ENCODE measurements around the gene SALL3.

GRCh38 chr18:79030680-79031079 lies 51.1 kb downstream of the SALL3 start:
- TF ChIP-seq EZH2 (IDR thresholded peaks at IDR 0.05; ENCODE audit: borderline replicate concordance, low read depth, low read length, severe bottlenecking): no peak
- no peak for TF ChIP-seq CTCF (IDR thresholded peaks at IDR 0.05; ENCODE audit: borderline replicate concordance, extremely low read depth, low read length, poor library complexity, severe bottlenecking)
